K562 (cell line): Measurements from ENCODE around the gene ZNF300. TPM values are rescaled to one million over a fixed set of nuclear protein-coding genes. Genes with fewer than 3 reads are reported as not detected.
A peak's percentile ranks its signal among the peaks of the same experiment; 100 is the strongest.

Experiments
- DIDO1 ChIP-seq: fragments of 450-650 bp; IDR thresholded peaks from 2 replicates; pipeline ENCODE4 v1.6.1; 2016; ENCODE audit warnings: low read depth, missing biosample characterization, missing genetic modification characterization
- HNRNPH1 ChIP-seq: fragments of 200-400 bp; formaldehyde crosslinking; optimal IDR thresholded peaks from 2 replicates; pipeline ENCODE3; 2017; ENCODE audit warnings: low read depth, mild to moderate bottlenecking, low read length, moderate library complexity
- KHSRP ChIP-seq: fragments of 450-650 bp; IDR thresholded peaks from 2 replicates; pipeline ENCODE4 v1.6.1; 2017
- MECOM ChIP-seq: fragments of 250-450 bp; sonication (Bioruptor Pico); IDR thresholded peaks from 2 replicates; pipeline ENCODE4 v1.8.0; 2022; ENCODE audit warnings: inconsistent platforms
- MED1 ChIP-seq: sonication (generic); formaldehyde crosslinking; IDR thresholded peaks from 2 replicates; pipeline ENCODE4 v1.8.1; 2023; ENCODE audit warnings: missing genetic modification reagents, borderline replicate concordance
- U2AF1 ChIP-seq: fragments of 200-400 bp; formaldehyde crosslinking; optimal IDR thresholded peaks from 2 replicates; pipeline ENCODE3; 2017; ENCODE audit warnings: mild to moderate bottlenecking, low read depth, low read length, moderate library complexity
- ZNF3 ChIP-seq: fragments of 250-450 bp; sonication (Bioruptor Pico); IDR thresholded peaks from 2 replicates; pipeline ENCODE4 v1.5.0; 2021; ENCODE audit warnings: mild to moderate bottlenecking, moderate library complexity
- ZNF354B ChIP-seq: fragments of 250-450 bp; sonication (Bioruptor Pico); IDR thresholded peaks from 2 replicates; pipeline ENCODE4 v1.4.0; 2020
- polyA plus RNA-seq, 8 experiments: library from polyadenylated mRNA; depleted of rRNA in 4 of 8; stranded (reverse) in 5 of 8; unstranded in 3 of 8; fragments of >200 nt; fragmentation: Nextera tagmentation in 2 of 8; fragmentation: Illumina TruSeq in 1 of 8; extraction: Ambion mirVana in 2 of 8; extraction: Trizol in 1 of 8; gene quantifications; 2 replicates each; pipeline versions ENCODE4 v1.2.1 to v1.2.3, GENCODE V29; 2011 to 2014; ENCODE audit warnings: inconsistent platforms in 1 of 8, missing spikeins in 1 of 8
- total RNA-seq, 7 experiments: library from RNA; depleted of rRNA in 6 of 7; stranded (reverse); fragments of >200 nt in 6 of 7; fragmentation: Illumina TruSeq in 2 of 7; extraction: Trizol in 2 of 7; gene quantifications; 2 replicates each; pipeline versions ENCODE4 v1.2.1 to v1.2.3, GENCODE V29; 2011 to 2021; ENCODE audit warnings: low replicate concordance in 1 of 7
- TF ChIP-seq, protein P1 (sequence below), 2 experiments: fragments of 450-650 bp; IDR thresholded peaks; 2 replicates each; pipeline ENCODE4 v1.6.1; 2016; ENCODE audit warnings: mild to moderate bottlenecking in 2 of 2, borderline replicate concordance in 1 of 2, low read depth in 1 of 2, moderate library complexity in 1 of 2
- TF ChIP-seq, protein P2 (sequence below), 2 experiments: fragments of 450-650 bp; conservative IDR thresholded peaks; 2 replicates each; pipeline ENCODE4 v1.6.1; 2017; ENCODE audit warnings: mild to moderate bottlenecking in 2 of 2, moderate library complexity in 2 of 2
- TF ChIP-seq, protein P3 (sequence below): IDR thresholded peaks from 3 replicates; pipeline ENCODE4 v1.6.1; 2011; ENCODE audit warnings: borderline replicate concordance, mild to moderate bottlenecking; ENCODE audit not compliant: insufficient read length, insufficient read depth
- TF ChIP-seq, protein P4 (sequence below): sonication (generic); formaldehyde crosslinking; IDR thresholded peaks from 2 replicates; pipeline ENCODE4 v1.8.1; 2022; ENCODE audit warnings: missing genetic modification reagents
- TF ChIP-seq, protein P5 (sequence below): fragments of 250-450 bp; sonication (Bioruptor Pico); IDR thresholded peaks from 2 replicates; pipeline ENCODE4 v1.5.0; 2021; ENCODE audit warnings: mild to moderate bottlenecking, borderline replicate concordance

Gene ZNF300
- total and polyA plus RNA-seq, 9 of the 15 experiments (the other 6 are each of a cell fraction or from before 2014, with no cell fraction given), result 4.4 to 13.2 (median 11.1) TPM

DNA sequence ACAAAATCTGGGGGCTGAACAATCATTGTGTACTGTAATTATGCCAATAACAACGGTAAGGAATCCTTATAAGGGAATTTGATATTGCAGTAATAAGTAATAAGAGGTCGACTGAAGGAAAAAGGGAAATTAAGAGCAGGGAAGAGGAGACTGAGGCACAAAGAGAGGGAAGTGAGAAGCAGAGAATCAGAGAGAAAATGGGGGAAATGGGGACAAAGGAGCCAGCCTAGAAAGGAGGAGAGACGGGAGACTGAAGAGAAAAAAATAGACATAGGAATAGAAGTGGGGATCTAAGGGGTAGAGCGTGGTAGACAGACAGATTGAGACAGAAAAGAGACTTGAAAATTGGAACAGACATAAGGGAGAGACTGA, 518 bp upstream of the ZNF300 start (continued):
- TF ChIP-seq, protein P1, sequence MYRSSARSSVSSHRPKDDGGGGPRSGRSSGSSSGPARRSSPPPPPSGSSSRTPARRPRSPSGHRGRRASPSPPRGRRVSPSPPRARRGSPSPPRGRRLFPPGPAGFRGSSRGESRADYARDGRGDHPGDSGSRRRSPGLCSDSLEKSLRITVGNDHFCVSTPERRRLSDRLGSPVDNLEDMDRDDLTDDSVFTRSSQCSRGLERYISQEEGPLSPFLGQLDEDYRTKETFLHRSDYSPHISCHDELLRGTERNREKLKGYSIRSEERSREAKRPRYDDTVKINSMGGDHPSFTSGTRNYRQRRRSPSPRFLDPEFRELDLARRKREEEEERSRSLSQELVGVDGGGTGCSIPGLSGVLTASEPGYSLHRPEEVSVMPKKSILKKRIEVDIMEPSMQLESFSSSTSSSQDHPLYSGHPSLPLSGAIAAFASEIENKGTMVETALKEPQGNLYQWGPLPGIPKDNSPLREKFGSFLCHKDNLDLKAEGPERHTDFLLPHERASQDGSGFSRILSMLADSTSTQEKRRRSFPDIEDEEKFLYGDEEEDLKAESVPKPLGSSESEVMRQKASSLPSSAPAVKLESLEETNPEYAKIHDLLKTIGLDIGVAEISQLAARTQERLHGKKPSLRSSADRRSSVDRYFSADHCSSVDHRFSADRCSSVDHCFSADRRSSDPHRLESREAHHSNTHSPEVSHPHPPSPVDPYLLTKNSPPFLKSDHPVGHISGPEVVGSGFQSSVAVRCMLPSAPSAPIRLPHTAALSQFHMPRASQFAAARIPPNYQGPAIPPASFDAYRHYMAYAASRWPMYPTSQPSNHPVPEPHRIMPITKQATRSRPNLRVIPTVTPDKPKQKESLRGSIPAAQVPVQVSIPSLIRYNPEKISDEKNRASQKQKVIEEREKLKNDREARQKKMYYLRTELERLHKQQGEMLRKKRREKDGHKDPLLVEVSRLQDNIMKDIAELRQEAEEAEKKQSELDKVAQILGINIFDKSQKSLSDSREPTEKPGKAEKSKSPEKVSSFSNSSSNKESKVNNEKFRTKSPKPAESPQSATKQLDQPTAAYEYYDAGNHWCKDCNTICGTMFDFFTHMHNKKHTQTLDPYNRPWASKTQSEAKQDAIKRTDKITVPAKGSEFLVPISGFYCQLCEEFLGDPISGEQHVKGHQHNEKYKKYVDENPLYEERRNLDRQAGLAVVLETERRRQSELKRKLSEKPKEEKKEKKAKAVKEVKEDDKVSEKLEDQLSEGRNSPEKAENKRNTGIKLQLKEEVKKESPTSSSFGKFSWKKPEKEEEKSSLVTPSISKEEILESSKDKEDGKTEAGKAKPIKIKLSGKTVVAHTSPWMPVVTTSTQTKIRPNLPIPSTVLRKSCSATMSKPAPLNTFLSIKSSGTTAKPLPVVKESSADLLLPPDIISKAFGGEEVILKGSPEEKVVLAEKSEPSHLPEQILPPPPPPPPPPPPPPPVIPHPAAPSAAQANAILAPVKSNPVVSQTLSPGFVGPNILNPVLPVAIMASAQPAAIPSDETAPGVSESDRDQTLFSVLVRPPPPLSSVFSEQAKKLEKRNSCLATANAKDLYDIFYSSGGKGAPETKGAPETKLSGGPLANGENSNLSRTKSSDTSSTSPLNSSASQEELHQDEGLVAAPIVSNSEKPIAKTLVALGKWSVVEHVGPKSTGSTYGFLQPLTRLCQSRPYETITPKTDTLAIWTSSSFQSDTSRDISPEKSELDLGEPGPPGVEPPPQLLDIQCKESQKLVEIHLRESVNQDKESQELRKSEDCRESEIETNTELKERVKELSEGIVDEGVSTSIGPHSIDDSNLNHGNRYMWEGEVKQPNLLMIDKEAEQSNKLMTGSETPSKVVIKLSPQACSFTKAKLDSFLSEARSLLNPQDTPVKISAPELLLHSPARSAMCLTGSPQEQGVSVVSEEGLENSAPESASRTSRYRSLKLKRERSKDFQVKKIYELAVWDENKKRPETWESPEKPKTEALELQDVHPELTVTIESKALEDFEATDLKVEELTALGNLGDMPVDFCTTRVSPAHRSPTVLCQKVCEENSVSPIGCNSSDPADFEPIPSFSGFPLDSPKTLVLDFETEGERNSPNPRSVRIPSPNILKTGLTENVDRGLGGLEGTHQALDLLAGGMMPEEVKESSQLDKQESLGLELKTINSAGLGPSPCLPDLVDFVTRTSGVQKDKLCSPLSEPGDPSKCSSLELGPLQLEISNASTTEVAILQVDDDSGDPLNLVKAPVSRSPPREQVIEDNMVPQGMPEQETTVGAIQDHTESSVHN (IDR thresholded peaks at IDR 0.05; ENCODE audit: borderline replicate concordance in 1 of 2, low read depth in 1 of 2), result peak in 1 of 2 experiments; percentile 59; a peak in 1 of 4 replicates
- TF ChIP-seq, protein P2, sequence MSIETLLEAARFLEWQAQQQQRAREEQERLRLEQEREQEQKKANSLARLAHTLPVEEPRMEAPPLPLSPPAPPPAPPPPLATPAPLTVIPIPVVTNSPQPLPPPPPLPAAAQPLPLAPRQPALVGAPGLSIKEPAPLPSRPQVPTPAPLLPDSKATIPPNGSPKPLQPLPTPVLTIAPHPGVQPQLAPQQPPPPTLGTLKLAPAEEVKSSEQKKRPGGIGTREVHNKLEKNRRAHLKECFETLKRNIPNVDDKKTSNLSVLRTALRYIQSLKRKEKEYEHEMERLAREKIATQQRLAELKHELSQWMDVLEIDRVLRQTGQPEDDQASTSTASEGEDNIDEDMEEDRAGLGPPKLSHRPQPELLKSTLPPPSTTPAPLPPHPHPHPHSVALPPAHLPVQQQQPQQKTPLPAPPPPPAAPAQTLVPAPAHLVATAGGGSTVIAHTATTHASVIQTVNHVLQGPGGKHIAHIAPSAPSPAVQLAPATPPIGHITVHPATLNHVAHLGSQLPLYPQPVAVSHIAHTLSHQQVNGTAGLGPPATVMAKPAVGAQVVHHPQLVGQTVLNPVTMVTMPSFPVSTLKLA (conservative IDR thresholded peaks at IDR 0.05), result peak in 1 of 2 experiments; percentile 19; a peak in 2 of 4 replicates
- TF ChIP-seq ZNF3 (CRISPR knock-in tag), result no peak
- no peak for TF ChIP-seq DIDO1 (tag)
- TF ChIP-seq, protein P3, sequence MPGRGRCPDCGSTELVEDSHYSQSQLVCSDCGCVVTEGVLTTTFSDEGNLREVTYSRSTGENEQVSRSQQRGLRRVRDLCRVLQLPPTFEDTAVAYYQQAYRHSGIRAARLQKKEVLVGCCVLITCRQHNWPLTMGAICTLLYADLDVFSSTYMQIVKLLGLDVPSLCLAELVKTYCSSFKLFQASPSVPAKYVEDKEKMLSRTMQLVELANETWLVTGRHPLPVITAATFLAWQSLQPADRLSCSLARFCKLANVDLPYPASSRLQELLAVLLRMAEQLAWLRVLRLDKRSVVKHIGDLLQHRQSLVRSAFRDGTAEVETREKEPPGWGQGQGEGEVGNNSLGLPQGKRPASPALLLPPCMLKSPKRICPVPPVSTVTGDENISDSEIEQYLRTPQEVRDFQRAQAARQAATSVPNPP, result no peak
- no peak for TF ChIP-seq U2AF1
- TF ChIP-seq MED1, result no peak
- TF ChIP-seq KHSRP, result 0 out of 2 replicates have a peak, but pooled peaks have one; percentile 45
- TF ChIP-seq, protein P4, sequence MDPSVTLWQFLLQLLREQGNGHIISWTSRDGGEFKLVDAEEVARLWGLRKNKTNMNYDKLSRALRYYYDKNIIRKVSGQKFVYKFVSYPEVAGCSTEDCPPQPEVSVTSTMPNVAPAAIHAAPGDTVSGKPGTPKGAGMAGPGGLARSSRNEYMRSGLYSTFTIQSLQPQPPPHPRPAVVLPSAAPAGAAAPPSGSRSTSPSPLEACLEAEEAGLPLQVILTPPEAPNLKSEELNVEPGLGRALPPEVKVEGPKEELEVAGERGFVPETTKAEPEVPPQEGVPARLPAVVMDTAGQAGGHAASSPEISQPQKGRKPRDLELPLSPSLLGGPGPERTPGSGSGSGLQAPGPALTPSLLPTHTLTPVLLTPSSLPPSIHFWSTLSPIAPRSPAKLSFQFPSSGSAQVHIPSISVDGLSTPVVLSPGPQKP (CRISPR knock-in tag), result no peak
- TF ChIP-seq ZNF354B (CRISPR knock-in tag), result no peak
- no peak for TF ChIP-seq MECOM
- TF ChIP-seq, protein P5, sequence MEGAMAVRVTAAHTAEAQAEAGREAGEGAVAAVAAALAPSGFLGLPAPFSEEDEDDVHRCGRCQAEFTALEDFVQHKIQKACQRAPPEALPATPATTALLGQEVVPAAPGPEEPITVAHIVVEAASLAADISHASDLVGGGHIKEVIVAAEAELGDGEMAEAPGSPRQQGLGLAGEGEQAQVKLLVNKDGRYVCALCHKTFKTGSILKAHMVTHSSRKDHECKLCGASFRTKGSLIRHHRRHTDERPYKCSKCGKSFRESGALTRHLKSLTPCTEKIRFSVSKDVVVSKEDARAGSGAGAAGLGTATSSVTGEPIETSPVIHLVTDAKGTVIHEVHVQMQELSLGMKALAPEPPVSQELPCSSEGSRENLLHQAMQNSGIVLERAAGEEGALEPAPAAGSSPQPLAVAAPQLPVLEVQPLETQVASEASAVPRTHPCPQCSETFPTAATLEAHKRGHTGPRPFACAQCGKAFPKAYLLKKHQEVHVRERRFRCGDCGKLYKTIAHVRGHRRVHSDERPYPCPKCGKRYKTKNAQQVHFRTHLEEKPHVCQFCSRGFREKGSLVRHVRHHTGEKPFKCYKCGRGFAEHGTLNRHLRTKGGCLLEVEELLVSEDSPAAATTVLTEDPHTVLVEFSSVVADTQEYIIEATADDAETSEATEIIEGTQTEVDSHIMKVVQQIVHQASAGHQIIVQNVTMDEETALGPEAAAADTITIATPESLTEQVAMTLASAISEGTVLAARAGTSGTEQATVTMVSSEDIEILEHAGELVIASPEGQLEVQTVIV, result no peak
- TF ChIP-seq HNRNPH1, result no peak
